ENCODE data around the gene NR3C1.

DNA sequence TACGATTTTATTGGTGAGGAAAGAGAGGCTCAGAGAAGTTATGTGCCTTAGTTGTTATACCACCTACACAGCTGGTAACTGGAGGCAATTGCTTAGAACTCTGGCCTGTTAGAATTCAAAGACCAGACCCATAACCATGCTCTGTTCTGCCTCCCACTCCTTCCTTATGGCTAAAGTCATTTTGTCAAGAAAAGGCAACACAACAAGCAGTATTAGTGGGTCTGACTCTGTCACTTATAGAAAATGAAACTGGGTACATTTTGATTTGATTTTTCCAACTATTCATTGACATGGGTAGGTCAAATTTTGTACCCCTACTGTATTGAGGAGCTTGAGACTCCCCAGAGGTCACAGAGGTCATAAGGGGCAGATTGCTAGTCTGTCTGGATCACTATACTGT, 44.5 kb upstream of the NR3C1 start:
- TF ChIP-seq, protein P1, sequence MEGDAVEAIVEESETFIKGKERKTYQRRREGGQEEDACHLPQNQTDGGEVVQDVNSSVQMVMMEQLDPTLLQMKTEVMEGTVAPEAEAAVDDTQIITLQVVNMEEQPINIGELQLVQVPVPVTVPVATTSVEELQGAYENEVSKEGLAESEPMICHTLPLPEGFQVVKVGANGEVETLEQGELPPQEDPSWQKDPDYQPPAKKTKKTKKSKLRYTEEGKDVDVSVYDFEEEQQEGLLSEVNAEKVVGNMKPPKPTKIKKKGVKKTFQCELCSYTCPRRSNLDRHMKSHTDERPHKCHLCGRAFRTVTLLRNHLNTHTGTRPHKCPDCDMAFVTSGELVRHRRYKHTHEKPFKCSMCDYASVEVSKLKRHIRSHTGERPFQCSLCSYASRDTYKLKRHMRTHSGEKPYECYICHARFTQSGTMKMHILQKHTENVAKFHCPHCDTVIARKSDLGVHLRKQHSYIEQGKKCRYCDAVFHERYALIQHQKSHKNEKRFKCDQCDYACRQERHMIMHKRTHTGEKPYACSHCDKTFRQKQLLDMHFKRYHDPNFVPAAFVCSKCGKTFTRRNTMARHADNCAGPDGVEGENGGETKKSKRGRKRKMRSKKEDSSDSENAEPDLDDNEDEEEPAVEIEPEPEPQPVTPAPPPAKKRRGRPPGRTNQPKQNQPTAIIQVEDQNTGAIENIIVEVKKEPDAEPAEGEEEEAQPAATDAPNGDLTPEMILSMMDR (IDR thresholded peaks at IDR 0.05; ENCODE audit: poor library complexity, severe bottlenecking), result no peak
- no peak for TF ChIP-seq MXI1 (conservative IDR thresholded peaks at IDR 0.05; ENCODE audit: poor library complexity, severe bottlenecking)
- TF ChIP-seq EZH2 (IDR thresholded peaks at IDR 0.05; ENCODE audit: borderline replicate concordance, insufficient read depth, low read length, poor library complexity, severe bottlenecking), result no peak
- TF ChIP-seq RAD21 (conservative IDR thresholded peaks at IDR 0.05), result no peak
- TF ChIP-seq TAF1 (IDR thresholded peaks at IDR 0.05; ENCODE audit: low read depth), result no peak
- no peak for TF ChIP-seq EP300 (conservative IDR thresholded peaks at IDR 0.05; ENCODE audit: poor library complexity, severe bottlenecking)
- TF ChIP-seq POLR2AphosphoS5 (IDR thresholded peaks at IDR 0.05), result no peak
- TF ChIP-seq, protein P2, sequence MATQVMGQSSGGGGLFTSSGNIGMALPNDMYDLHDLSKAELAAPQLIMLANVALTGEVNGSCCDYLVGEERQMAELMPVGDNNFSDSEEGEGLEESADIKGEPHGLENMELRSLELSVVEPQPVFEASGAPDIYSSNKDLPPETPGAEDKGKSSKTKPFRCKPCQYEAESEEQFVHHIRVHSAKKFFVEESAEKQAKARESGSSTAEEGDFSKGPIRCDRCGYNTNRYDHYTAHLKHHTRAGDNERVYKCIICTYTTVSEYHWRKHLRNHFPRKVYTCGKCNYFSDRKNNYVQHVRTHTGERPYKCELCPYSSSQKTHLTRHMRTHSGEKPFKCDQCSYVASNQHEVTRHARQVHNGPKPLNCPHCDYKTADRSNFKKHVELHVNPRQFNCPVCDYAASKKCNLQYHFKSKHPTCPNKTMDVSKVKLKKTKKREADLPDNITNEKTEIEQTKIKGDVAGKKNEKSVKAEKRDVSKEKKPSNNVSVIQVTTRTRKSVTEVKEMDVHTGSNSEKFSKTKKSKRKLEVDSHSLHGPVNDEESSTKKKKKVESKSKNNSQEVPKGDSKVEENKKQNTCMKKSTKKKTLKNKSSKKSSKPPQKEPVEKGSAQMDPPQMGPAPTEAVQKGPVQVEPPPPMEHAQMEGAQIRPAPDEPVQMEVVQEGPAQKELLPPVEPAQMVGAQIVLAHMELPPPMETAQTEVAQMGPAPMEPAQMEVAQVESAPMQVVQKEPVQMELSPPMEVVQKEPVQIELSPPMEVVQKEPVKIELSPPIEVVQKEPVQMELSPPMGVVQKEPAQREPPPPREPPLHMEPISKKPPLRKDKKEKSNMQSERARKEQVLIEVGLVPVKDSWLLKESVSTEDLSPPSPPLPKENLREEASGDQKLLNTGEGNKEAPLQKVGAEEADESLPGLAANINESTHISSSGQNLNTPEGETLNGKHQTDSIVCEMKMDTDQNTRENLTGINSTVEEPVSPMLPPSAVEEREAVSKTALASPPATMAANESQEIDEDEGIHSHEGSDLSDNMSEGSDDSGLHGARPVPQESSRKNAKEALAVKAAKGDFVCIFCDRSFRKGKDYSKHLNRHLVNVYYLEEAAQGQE (IDR thresholded peaks at IDR 0.05; ENCODE audit: borderline replicate concordance), result no peak

Data from neural cell (in vitro differentiated cells).